OCI-LY3 (cell line): ENCODE results near the gene PPP6R3.

Experiments used
- H2AFZ ChIP-seq: fragments of 200-600, 300-600 bp; shearing (Covaris generic); 2 replicates; pipeline ENCODE4 v1.6.0; 2014; ENCODE audit warnings: antibody characterized with exemption, low read depth, low read length
- H3K27ac ChIP-seq: fragments of 200-600, 300-600 bp; sonication (generic); 2 replicates; pipeline ENCODE4 v1.5.1; 2014; ENCODE audit warnings: mild to moderate bottlenecking, low read length, moderate library complexity, mixed read lengths
- H3K27me3 ChIP-seq: fragments of 200-600, 300-600 bp; sonication (generic); 2 replicates; pipeline ENCODE4 v1.6.1; 2014; ENCODE audit warnings: low read depth, low read length, mixed read lengths
- H3K36me3 ChIP-seq: fragments of 200-600, 300-600 bp; sonication (generic); replicated peaks from 2 replicates; pipeline ENCODE3; 2014; ENCODE audit warnings: low read depth, low read length, mixed read lengths
- H3K4me1 ChIP-seq: fragments of 300-600, 200-600 bp; sonication (generic); 2 replicates; pipeline ENCODE4 v1.6.1; 2014; ENCODE audit warnings: low read length, mixed read lengths
- H3K4me2 ChIP-seq: fragments of 200-600, 300-600 bp; sonication (generic); 2 replicates; pipeline ENCODE4 v1.6.1; 2014; ENCODE audit warnings: low read length, mixed read lengths
- H3K4me3 ChIP-seq: fragments of 300-600, 200-600 bp; sonication (generic); 2 replicates; pipeline ENCODE4 v1.5.1; 2014; ENCODE audit warnings: antibody characterized with exemption, mild to moderate bottlenecking, low read length, moderate library complexity
- H3K79me2 ChIP-seq: fragments of 300-600, 200-600 bp; shearing (Covaris generic); 2 replicates; pipeline ENCODE4 v1.6.1; 2014; ENCODE audit warnings: mild to moderate bottlenecking, low read length, mixed read lengths
- H3K9ac ChIP-seq: fragments of 300-600, 200-600 bp; shearing (Covaris generic); 2 replicates; pipeline ENCODE4 v1.6.0; 2014; ENCODE audit warnings: mild to moderate bottlenecking, low read length, moderate library complexity
- H3K9me3 ChIP-seq: fragments of 200-600, 300-600 bp; shearing (Covaris generic); 2 replicates; pipeline ENCODE4 v1.6.1; 2014; ENCODE audit warnings: low read length, mixed read lengths; ENCODE audit not compliant: insufficient read depth
- H4K20me1 ChIP-seq: fragments of 200-600, 300-600 bp; sonication (generic); 2 replicates; pipeline ENCODE4 v1.6.1; 2016; ENCODE audit warnings: low read length, mixed read lengths; ENCODE audit not compliant: insufficient read depth
- CTCF ChIP-seq: fragments of 200-600, 300-600 bp; sonication (generic); IDR thresholded peaks from 2 replicates; pipeline ENCODE4 v1.5.1; 2014; ENCODE audit warnings: antibody characterized with exemption, low read length, low read depth
- EZH2phosphoT487 ChIP-seq: fragments of 200-600 bp; shearing (Covaris generic); IDR thresholded peaks from 2 replicates; pipeline ENCODE4 v1.6.1; 2018; ENCODE audit warnings: antibody characterized with exemption, mixed run types, low read depth

PPP6R3 gene

GRCh38 chr11:68436162-68436888, 24.2 kb upstream of the PPP6R3 start:
- Histone ChIP-seq H3K79me2 (no peaks in the 10 kb centered on the region), H3K27ac (no peak overlapping the region), H2AFZ (no peak overlapping the region), H3K27me3 (no peaks in the 10 kb centered on the region), H3K9ac (no peak overlapping the region), H3K4me3 (no peak overlapping the region), H3K4me1 (peaks cover 34% of the 10 kb centered on the region), H3K9me3 (no peaks in the 10 kb centered on the region), H3K4me2 (no peak overlapping the region), H3K36me3 (peaks cover 29% of the 10 kb centered on the region), H4K20me1 (no peaks in the 10 kb centered on the region)
- no peak for TF ChIP-seq EZH2phosphoT487
- TF ChIP-seq CTCF = no peak

GRCh38 chr11:68436985-68437926, 23.3 kb upstream of the PPP6R3 start:
- H3K9me3 ChIP-seq = no peaks in the 10 kb centered on the region
- H4K20me1 ChIP-seq = no peaks in the 10 kb centered on the region
- H3K36me3 ChIP-seq = peaks cover 33% of the 10 kb centered on the region
- peaks cover 43% of the 10 kb centered on the region for H3K4me1 ChIP-seq
- H3K27me3 ChIP-seq = no peaks in the 10 kb centered on the region
- H3K4me2 ChIP-seq = no peak overlapping the region
- TF ChIP-seq CTCF = no peak
- no peak for TF ChIP-seq EZH2phosphoT487
- no peak overlapping the region for H3K9ac ChIP-seq
- no peak overlapping the region for H3K27ac ChIP-seq
- H2AFZ ChIP-seq = no peak overlapping the region
- H3K79me2 ChIP-seq = no peaks in the 10 kb centered on the region
- H3K4me3 ChIP-seq = no peak overlapping the region

GRCh38 chr11:68437927-68438657, 22.5 kb upstream of the PPP6R3 start:
- TF ChIP-seq EZH2phosphoT487 = no peak
- TF ChIP-seq CTCF = no peak
- Histone ChIP-seq H3K27ac (no peak overlapping the region), H3K4me2 (no peak overlapping the region), H3K79me2 (no peaks in the 10 kb centered on the region), H3K9me3 (no peaks in the 10 kb centered on the region), H4K20me1 (no peaks in the 10 kb centered on the region), H3K27me3 (no peaks in the 10 kb centered on the region), H3K4me3 (no peak overlapping the region), H3K36me3 (peaks cover 33% of the 10 kb centered on the region), H2AFZ (no peak overlapping the region), H3K4me1 (peaks cover 45% of the 10 kb centered on the region), H3K9ac (no peak overlapping the region)
